ENCODE measurements around the gene ENOPH1. TPM values are rescaled to one million over a fixed set of nuclear protein-coding genes. Genes with fewer than 3 reads are reported as not detected.
"Not testable (repeated sequence)": the region's sequence is repeated elsewhere in the genome, so short reads cannot be mapped to it uniquely, and the experiment has no call there.

ENOPH1 gene
- total RNA-seq (2014; rRNA removed; shearing (Covaris generic)): 96.7 and 103 TPM in 2 replicates

DNA sequence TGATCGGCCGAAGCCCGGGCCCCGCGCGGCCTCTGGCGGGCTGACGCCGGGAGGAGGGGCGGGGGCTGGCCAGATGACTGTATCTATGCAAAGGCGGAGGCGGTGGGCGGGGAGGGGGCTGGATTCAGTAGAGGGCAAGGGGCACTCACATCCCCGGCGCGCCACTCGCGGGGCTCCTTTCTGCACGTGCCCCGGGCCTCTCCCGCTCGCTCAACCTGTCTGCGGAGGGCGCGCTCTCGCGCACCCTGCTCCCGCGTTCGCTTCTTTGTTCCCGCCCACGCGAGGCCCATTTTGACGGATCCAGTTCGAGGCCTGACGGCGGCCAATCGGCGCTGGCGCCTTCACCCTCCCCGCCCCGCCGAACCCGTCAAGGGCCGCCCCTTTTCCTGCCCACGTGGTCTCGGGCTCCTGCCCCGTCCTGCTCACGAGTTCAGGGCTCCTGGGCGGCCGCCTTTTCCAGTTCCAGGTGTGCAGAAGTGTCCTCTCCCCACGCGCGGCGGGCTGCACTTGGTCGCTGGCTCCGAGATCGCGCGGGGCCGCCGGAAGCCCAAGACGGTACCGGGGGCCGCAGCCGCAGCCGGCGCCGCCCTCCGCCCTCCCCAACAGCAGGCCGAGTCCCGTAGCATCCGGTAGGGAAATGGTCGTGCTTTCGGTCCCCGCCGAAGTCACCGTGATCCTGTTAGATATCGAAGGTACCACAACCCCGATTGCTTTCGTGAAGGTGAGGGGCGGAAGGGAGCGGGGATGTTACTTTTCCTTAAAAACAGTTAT lies at the start of gene ENOPH1, which contains the start of gene HNRNPDL:
Gene ENOPH1 (plus strand): TSS at position 398 of the 771 bp plus-strand sequence. CDS start 240 bp downstream, at position 638.
Gene HNRNPDL (minus strand): TSS at position 270 of the 771 bp plus-strand sequence. CDS start 772 bp downstream, outside the sequence.
- peak; percentile 98 for DNase-seq
- Histone ChIP-seq H3K4me3 (ENCODE audit: insufficient read depth, low read depth, low read length) (peak within 1 kb of the TSS; percentile 99), H3K36me3 (replicated peaks; ENCODE audit: control insufficient read depth, insufficient read depth, low read length) (peaks cover 17% of the 10 kb centered on the region), H3K27me3 (ENCODE audit: control insufficient read depth, insufficient read depth, low read length) (no peaks in the 10 kb centered on the region)

GRCh38 chr4:82380831-82381230 lies 49.6 kb upstream of the ENOPH1 start:
- DNase-seq: no peak
- no peak overlapping the region for H3K4me3 ChIP-seq (ENCODE audit: insufficient read depth, low read depth, low read length)
- H3K36me3 ChIP-seq (replicated peaks; ENCODE audit: control insufficient read depth, insufficient read depth, low read length): no peaks in the 10 kb centered on the region
- no peaks in the 10 kb centered on the region for H3K27me3 ChIP-seq (ENCODE audit: control insufficient read depth, insufficient read depth, low read length)

DNA sequence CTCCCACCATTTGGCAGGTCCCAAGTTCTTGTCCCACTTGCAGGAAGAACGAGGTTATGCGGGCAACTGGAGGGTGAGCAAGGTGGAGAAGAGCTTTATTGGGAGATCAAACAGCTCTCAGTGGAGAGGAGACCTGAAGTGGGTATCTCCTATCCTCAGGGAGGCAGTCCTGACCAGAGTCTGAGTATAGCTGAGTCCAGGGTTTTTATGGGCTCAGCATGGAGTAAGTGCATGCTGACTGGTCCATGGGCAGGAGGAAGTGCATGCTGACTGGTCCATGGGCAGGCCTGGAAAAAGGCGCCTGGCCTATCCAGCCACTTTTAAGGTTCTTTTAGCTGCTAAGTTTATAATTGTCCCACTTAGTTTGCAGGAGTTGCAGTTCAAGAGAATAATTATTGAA lies 49.2 kb upstream of the ENOPH1 start:
- no peaks in the 10 kb centered on the region for H3K27me3 ChIP-seq (ENCODE audit: control insufficient read depth, insufficient read depth, low read length)
- H3K4me3 ChIP-seq (ENCODE audit: insufficient read depth, low read depth, low read length): no peak overlapping the region
- no peak for DNase-seq
- no peaks in the 10 kb centered on the region for H3K36me3 ChIP-seq (replicated peaks; ENCODE audit: control insufficient read depth, insufficient read depth, low read length)

DNA sequence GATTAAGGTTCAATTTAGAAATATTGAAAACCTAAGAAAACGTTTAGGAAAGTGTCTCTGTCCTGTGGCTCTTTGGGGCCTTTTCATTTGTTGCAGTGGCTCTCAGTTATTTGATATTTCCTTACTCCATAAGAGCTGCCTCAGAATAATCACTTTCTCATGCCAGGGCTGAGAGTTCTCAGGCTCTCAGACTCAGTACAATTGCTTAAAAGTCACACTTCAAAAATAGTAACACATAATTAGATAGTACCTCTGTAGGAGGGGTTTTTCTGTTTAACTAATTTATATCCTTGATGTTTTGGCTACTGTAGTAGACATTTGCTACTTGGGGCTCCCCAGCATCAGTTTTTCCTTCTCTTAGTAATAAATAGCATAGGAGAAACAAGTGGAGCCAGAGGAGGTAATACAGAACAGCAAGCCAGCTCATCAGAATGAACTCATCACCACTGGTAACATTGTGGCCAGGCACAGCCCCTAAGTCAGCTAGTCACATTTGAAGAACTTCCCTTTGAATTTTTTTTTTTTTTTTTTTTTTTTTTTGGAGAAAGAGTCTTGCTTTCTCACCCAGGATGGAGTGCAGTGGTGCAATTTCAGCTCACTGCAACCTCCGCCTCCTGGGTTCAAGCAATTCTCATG lies 48.6 kb upstream of the ENOPH1 start:
- H3K36me3 ChIP-seq (replicated peaks; ENCODE audit: control insufficient read depth, insufficient read depth, low read length): no peaks in the 10 kb centered on the region
- DNase-seq: no peak

GRCh38 chr4:82382751-82383150 lies 47.6 kb upstream of the ENOPH1 start:
- Histone ChIP-seq H3K36me3 (replicated peaks; ENCODE audit: control insufficient read depth, insufficient read depth, low read length) (no peaks in the 10 kb centered on the region), H3K4me3 (ENCODE audit: insufficient read depth, low read depth, low read length) (no peak overlapping the region), H3K27me3 (ENCODE audit: control insufficient read depth, insufficient read depth, low read length) (no peaks in the 10 kb centered on the region)
- DNase-seq: no peak

More for the DNA sequence above, 48.6 kb upstream of the ENOPH1 start:
- H3K27me3 ChIP-seq (ENCODE audit: control insufficient read depth, insufficient read depth, low read length): no peaks in the 10 kb centered on the region
- no peak overlapping the region for H3K4me3 ChIP-seq (ENCODE audit: insufficient read depth, low read depth, low read length)

GRCh38 chr4:82386312-82386711 lies 44.1 kb upstream of the ENOPH1 start:
- not testable (repeated sequence) for H3K27me3 ChIP-seq (ENCODE audit: control insufficient read depth, insufficient read depth, low read length); DNase-seq; H3K36me3 ChIP-seq (replicated peaks; ENCODE audit: control insufficient read depth, insufficient read depth, low read length); H3K4me3 ChIP-seq (ENCODE audit: insufficient read depth, low read depth, low read length)

- H3K4me3 ChIP-seq (ENCODE audit: insufficient read depth, low read depth, low read length): no peak overlapping the region
- H3K36me3 ChIP-seq (replicated peaks; ENCODE audit: control insufficient read depth, insufficient read depth, low read length): no peaks in the 10 kb centered on the region
- no peaks in the 10 kb centered on the region for H3K27me3 ChIP-seq (ENCODE audit: control insufficient read depth, insufficient read depth, low read length)
- peak; percentile 39 for DNase-seq
Observed at GRCh38 chr4:82388405-82388804, 42.0 kb upstream of the ENOPH1 start.

DNA sequence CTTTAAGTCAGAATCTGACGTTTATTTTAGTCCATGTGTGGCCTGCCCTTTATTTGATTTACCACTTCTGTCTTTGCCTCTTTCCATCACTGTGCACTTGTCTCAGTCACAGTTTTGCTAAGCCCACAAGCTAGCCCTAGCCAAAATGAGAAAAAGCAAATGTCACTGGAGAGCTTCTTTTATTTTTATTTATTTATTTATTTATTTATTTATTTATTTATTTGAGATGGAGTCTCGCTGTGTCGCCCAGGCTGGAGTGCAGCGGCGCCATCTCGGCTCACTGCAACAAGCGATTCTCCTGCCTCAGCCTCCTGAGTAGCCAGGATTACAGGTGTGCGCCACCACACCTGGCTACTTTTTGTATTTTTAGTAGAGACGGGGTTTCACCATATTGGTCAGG lies 40.3 kb upstream of the ENOPH1 start:
- H3K36me3 ChIP-seq (replicated peaks; ENCODE audit: control insufficient read depth, insufficient read depth, low read length); H3K27me3 ChIP-seq (ENCODE audit: control insufficient read depth, insufficient read depth, low read length); H3K4me3 ChIP-seq (ENCODE audit: insufficient read depth, low read depth, low read length); DNase-seq: not testable (repeated sequence)

DNA sequence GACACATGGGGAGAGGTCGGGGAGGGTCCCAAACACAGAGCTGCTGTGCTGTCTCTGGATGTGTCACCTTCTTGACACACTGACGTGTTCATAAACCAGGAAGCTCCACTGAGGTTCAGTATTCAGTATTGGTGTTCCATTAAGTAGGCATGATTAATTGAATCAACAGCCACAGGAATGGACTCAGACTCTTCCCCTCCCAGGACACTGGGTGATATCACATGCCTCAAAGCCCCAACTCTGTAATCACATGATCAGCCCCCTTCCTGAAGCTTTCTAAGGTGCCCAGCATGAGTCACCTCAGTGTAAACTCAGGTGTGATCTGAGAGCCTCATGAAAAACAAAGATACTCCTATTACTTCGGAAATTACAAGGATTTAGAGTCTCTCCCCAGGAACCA lies 35.5 kb upstream of the ENOPH1 start:
- no peaks in the 10 kb centered on the region for H3K27me3 ChIP-seq (ENCODE audit: control insufficient read depth, insufficient read depth, low read length)
- no peak overlapping the region for H3K4me3 ChIP-seq (ENCODE audit: insufficient read depth, low read depth, low read length)
- no peaks in the 10 kb centered on the region for H3K36me3 ChIP-seq (replicated peaks; ENCODE audit: control insufficient read depth, insufficient read depth, low read length)
- peak; percentile 26 for DNase-seq

- no peaks in the 10 kb centered on the region for H3K27me3 ChIP-seq (ENCODE audit: control insufficient read depth, insufficient read depth, low read length)
- no peaks in the 10 kb centered on the region for H3K36me3 ChIP-seq (replicated peaks; ENCODE audit: control insufficient read depth, insufficient read depth, low read length)
- DNase-seq: no peak
- H3K4me3 ChIP-seq (ENCODE audit: insufficient read depth, low read depth, low read length): no peak overlapping the region
Observed at GRCh38 chr4:82397527-82397926, 32.9 kb upstream of the ENOPH1 start.

- Histone ChIP-seq H3K27me3 (ENCODE audit: control insufficient read depth, insufficient read depth, low read length) (no peaks in the 10 kb centered on the region), H3K4me3 (ENCODE audit: insufficient read depth, low read depth, low read length) (no peak overlapping the region), H3K36me3 (replicated peaks; ENCODE audit: control insufficient read depth, insufficient read depth, low read length) (no peaks in the 10 kb centered on the region)
- no peak for DNase-seq
Observed at GRCh38 chr4:82398263-82398662, 32.1 kb upstream of the ENOPH1 start.

DNA sequence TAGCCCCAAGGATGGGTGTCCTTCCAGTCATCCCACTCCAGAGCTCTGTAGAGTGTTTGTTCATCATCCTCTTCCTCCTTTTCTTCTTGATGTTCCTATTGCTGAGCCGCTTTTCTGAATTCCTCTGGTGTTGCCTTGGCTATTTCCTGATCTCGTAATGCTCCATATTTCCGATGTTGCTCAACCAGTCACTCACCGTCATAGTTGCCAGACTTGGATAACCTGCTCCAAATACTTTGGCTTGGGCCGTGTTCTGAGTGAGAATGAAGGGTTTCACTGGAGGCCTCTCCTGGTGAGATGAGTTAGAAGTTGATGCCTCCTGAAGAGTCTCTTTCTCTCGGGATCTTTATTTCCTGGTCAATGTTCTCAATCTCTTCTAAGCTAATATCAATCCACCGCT lies 28.8 kb upstream of the ENOPH1 start:
- no peaks in the 10 kb centered on the region for H3K36me3 ChIP-seq (replicated peaks; ENCODE audit: control insufficient read depth, insufficient read depth, low read length)

DNA sequence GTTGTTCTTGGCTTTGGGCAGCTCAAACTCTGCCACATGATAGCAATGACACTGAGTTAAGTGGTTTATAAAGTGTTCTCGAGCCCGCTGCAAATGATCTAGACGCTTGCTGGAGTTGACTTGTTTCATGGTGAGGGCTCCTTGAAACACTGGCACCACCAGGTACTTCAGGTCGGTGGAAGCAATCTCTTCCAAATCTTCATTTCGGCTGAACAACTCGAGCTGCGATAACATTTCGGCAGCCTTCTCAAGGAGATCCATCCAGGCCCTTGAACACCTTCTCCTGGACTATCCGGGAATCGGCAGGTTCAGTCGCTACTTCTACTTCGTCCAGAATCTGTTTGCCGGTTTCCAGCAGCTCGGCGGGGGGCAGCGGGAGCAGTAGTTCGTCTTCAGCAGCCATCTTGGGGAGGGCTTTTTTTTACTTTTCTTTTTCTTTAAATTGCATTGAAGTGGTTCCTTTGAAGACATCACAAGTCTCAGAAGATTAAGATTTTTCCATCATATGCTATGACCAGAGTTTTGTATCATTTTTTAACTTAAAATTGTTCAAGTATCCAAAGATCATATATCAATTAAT lies 28.1 kb upstream of the ENOPH1 start:
- Histone ChIP-seq H3K27me3 (ENCODE audit: control insufficient read depth, insufficient read depth, low read length) (no peaks in the 10 kb centered on the region), H3K36me3 (replicated peaks; ENCODE audit: control insufficient read depth, insufficient read depth, low read length) (no peaks in the 10 kb centered on the region)
- no peak for DNase-seq

More for the DNA sequence above, 28.8 kb upstream of the ENOPH1 start:
- no peaks in the 10 kb centered on the region for H3K27me3 ChIP-seq (ENCODE audit: control insufficient read depth, insufficient read depth, low read length)
- DNase-seq: no peak
- H3K4me3 ChIP-seq (ENCODE audit: insufficient read depth, low read depth, low read length): no peak overlapping the region

DNA sequence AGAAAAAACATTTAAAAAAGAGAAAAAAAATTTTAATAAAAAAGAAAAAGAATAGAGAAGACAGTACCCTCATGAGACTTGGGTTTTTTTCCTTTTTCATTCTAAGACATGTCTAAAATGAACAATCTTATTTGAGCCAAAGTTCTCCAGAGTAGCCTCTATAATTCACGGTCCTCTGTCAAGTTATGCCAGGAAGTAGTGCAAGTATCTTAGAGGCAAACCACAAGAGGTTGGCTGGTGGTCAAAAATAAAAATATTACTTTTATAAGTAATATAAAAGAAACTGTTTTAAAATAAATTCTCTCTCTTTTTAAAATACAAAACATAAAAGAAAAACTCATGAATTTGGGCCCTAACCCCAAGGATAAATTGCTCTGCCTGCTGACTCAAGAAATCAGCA lies 26.7 kb upstream of the ENOPH1 start:
- no peak for DNase-seq
- Histone ChIP-seq H3K36me3 (replicated peaks; ENCODE audit: control insufficient read depth, insufficient read depth, low read length) (no peaks in the 10 kb centered on the region), H3K4me3 (ENCODE audit: insufficient read depth, low read depth, low read length) (no peak overlapping the region), H3K27me3 (ENCODE audit: control insufficient read depth, insufficient read depth, low read length) (no peaks in the 10 kb centered on the region)

More for the DNA sequence above, 28.1 kb upstream of the ENOPH1 start:
- no peak overlapping the region for H3K4me3 ChIP-seq (ENCODE audit: insufficient read depth, low read depth, low read length)

DNA sequence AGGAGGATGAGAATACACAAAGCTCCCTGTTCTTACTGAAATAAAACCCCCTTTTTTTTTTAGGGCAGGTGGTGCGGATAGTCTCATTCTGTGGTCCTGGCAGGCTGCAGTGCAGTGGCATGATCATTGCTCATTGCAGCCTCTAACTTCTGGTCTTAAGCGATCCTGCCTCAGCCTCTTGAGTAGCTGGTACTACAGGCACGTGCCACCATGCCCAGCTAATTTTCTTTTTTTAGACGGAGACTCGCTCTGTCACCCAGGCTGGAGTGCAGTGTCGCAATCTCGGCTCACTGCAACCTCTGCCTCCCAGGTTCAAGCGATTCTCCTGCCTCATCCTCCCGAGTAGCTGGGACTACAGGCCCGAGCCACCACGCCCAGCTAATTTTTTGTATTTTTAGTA lies 15.3 kb upstream of the ENOPH1 start:
- DNase-seq; H3K36me3 ChIP-seq (replicated peaks; ENCODE audit: control insufficient read depth, insufficient read depth, low read length): not testable (repeated sequence)

More for the DNA sequence above, 15.3 kb upstream of the ENOPH1 start:
- not testable (repeated sequence) for H3K27me3 ChIP-seq (ENCODE audit: control insufficient read depth, insufficient read depth, low read length); H3K4me3 ChIP-seq (ENCODE audit: insufficient read depth, low read depth, low read length)
